PC-3 (cell line): Measurements from ENCODE around the gene NRXN2. TPM values are rescaled to one million over a fixed set of nuclear protein-coding genes. Genes with fewer than 3 reads are reported as not detected.

ENCODE experiments used
- ATAC-seq: fragments of 200-7000 bp; cut with Tn5 transposase; 2 replicates; pipeline ENCODE4 v1.9.1; 2020; ENCODE audit warnings: mild to moderate bottlenecking, moderate library complexity
- BruUV-seq: library from RNA; stranded (reverse); fragments of 400-500 nt; replicated peaks from 2 replicates; lab custom pipeline; 2021; lab: Mats Ljungman, UMichigan
- CTCF ChIA-PET: fragments of 300-600 bp; sonication (Branson Sonifier 250); formaldehyde crosslinking; loops from one replicate; lab custom pipeline; 2022; ENCODE audit warnings: antibody characterized with exemption; lab: Charles Lee
- POLR2A ChIA-PET: fragments of 300-600 bp; sonication (Branson Sonifier 250); formaldehyde crosslinking; loops from one replicate; lab custom pipeline; 2022; ENCODE audit warnings: antibody characterized with exemption; ENCODE audit not compliant: unreplicated experiment; lab: Charles Lee
- DNase-seq: peaks from one replicate; pipeline ENCODE4 v3.0.0-alpha.2; 2015
- H2AFZ ChIP-seq: fragments of 300-600 bp; sonication (generic); 2 replicates; pipeline ENCODE4 v1.6.0; 2016; ENCODE audit warnings: antibody characterized with exemption, low read length
- H3F3A ChIP-seq: fragments of 300-600 bp; sonication (generic); one replicate; pipeline ENCODE4 v1.6.0; 2017; ENCODE audit warnings: antibody characterized with exemption, low read length, control low read depth, mild to moderate bottlenecking; ENCODE audit not compliant: unreplicated experiment
- H3K27ac ChIP-seq: fragments of 300-600 bp; sonication (generic); 2 replicates; pipeline ENCODE4 v1.5.1; 2016; ENCODE audit warnings: mild to moderate bottlenecking, low read length
- H3K27me3 ChIP-seq: fragments of 300-600 bp; sonication (generic); 2 replicates; pipeline ENCODE4 v1.6.1; 2016; ENCODE audit warnings: low read length, mixed read lengths
- H3K36me3 ChIP-seq: fragments of 300-600 bp; sonication (generic); 2 replicates; pipeline ENCODE4 v1.6.1; 2016; ENCODE audit warnings: low read depth, mixed run types, low read length, mixed read lengths
- H3K4me1 ChIP-seq: fragments of 300-600 bp; sonication (generic); 2 replicates; pipeline ENCODE4 v1.5.1; 2016; ENCODE audit warnings: low read length; ENCODE audit not compliant: insufficient read depth
- H3K4me2 ChIP-seq: fragments of 300-600 bp; sonication (generic); 2 replicates; pipeline ENCODE4 v1.6.0; 2016; ENCODE audit warnings: low read length
- H3K4me3 ChIP-seq: fragments of 300-600 bp; sonication (generic); 2 replicates; pipeline ENCODE4 v1.5.1; 2016; ENCODE audit warnings: mild to moderate bottlenecking, low read length, mixed read lengths
- H3K79me2 ChIP-seq: fragments of 300-600 bp; sonication (generic); 2 replicates; pipeline ENCODE4 v1.6.1; 2017; ENCODE audit warnings: low read length, mixed read lengths
- H3K9ac ChIP-seq: fragments of 300-600 bp; sonication (generic); 2 replicates; pipeline ENCODE4 v1.6.0; 2016; ENCODE audit warnings: mild to moderate bottlenecking, low read length
- H3K9me2 ChIP-seq: fragments of 300-600 bp; sonication (generic); replicated peaks from 2 replicates; pipeline ENCODE4 v1.6.1; 2016; ENCODE audit warnings: mixed run types, low read length, mixed read lengths
- H3K9me3 ChIP-seq: fragments of 300-600 bp; sonication (generic); 2 replicates; pipeline ENCODE4 v1.6.1; 2016; ENCODE audit warnings: low read length, mixed read lengths
- H4K20me1 ChIP-seq: fragments of 300-600 bp; sonication (generic); 2 replicates; pipeline ENCODE4 v1.6.1; 2016; ENCODE audit warnings: low read length, mixed read lengths
- EZH2 ChIP-seq: fragments of 300-600 bp; sonication (generic); IDR thresholded peaks from one replicate; pipeline ENCODE4 v1.6.1; 2017; ENCODE audit warnings: antibody characterized with exemption, mild to moderate bottlenecking, low read length; ENCODE audit not compliant: unreplicated experiment
- EZH2phosphoT487 ChIP-seq: fragments of 300-600 bp; sonication (generic); IDR thresholded peaks from 2 replicates; pipeline ENCODE4 v1.6.1; 2018; ENCODE audit warnings: mild to moderate bottlenecking, antibody characterized with exemption, low read length, borderline replicate concordance
- intact Hi-C: fragments of 100-400 bp; cut with micrococcal nuclease; formaldehyde crosslinking; loops from 2 replicates; pipeline ENCODE4 v1.9.0; 2023
- total RNA-seq: library from RNA; depleted of rRNA; stranded (reverse); fragments of >200 nt; gene quantifications from 2 replicates; pipeline ENCODE4 v1.2.3, GENCODE V29; 2014
- TF ChIP-seq, protein P1 (sequence below): fragments of 300-600 bp; sonication (generic); conservative IDR thresholded peaks from 2 replicates; pipeline ENCODE4 v1.5.1; 2017; ENCODE audit warnings: antibody characterized with exemption, low read depth, mild to moderate bottlenecking, low read length

The NRXN2 gene
- total RNA-seq, 1 experiment from 2014 or later = not detected

DNA sequence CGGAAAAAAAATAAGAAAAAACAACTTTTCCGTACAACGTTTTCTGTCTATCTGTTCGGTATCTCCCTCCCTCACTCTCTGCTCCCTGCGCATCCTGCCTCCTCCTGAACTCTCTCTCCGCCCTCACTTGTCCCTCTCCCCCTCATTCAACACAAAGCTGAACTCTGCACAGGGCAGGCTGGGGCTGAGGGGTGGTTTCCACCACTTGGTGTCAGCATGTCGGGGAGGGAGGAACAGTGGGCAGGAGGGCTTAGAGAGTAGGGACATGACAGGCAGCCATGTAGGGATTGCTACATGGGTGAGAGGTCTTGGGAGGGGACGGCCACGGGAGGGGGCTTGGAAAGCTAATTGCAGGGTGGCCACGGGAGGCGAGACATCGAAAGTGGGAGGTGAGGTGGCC, 114.4 kb downstream of the NRXN2 start:
- Histone ChIP-seq H3K27me3 (peaks cover 52% of the 10 kb centered on the region), H3K4me2 (no peak overlapping the region), H3K36me3 (no peaks in the 10 kb centered on the region), H3K4me1 (no peaks in the 10 kb centered on the region), H3K79me2 (no peaks in the 10 kb centered on the region), H3K9ac (no peak overlapping the region), H4K20me1 (no peaks in the 10 kb centered on the region), H2AFZ (no peak overlapping the region), H3K9me3 (no peaks in the 10 kb centered on the region), H3K27ac (no peak overlapping the region), H3K9me2 (no peaks in the 10 kb centered on the region), H3F3A (no peaks in the 10 kb centered on the region), H3K4me3 (no peak overlapping the region)
- DNase-seq (no peak), ATAC-seq (no peak)
- TF ChIP-seq, protein P1, sequence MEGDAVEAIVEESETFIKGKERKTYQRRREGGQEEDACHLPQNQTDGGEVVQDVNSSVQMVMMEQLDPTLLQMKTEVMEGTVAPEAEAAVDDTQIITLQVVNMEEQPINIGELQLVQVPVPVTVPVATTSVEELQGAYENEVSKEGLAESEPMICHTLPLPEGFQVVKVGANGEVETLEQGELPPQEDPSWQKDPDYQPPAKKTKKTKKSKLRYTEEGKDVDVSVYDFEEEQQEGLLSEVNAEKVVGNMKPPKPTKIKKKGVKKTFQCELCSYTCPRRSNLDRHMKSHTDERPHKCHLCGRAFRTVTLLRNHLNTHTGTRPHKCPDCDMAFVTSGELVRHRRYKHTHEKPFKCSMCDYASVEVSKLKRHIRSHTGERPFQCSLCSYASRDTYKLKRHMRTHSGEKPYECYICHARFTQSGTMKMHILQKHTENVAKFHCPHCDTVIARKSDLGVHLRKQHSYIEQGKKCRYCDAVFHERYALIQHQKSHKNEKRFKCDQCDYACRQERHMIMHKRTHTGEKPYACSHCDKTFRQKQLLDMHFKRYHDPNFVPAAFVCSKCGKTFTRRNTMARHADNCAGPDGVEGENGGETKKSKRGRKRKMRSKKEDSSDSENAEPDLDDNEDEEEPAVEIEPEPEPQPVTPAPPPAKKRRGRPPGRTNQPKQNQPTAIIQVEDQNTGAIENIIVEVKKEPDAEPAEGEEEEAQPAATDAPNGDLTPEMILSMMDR = no peak
- no peak for TF ChIP-seq EZH2phosphoT487
- TF ChIP-seq EZH2 = no peak
- ChIA-PET POLR2A (no interaction called here), CTCF (interaction anchor here (0.7 kb wide), 1 partner anchor 106 kb away, joined by 12 read pairs; no protein-coding TSS in a partner anchor)
- intact Hi-C loops = no loop called here
- BruUV-seq = no TSS peak

- ChIA-PET CTCF (interaction anchor here (0.7 kb wide), 1 partner anchor 107 kb away, joined by 12 read pairs; no protein-coding TSS in a partner anchor), POLR2A (no interaction called here)
- H3F3A ChIP-seq = no peaks in the 10 kb centered on the region
- no peaks in the 10 kb centered on the region for H4K20me1 ChIP-seq
- H3K79me2 ChIP-seq = no peaks in the 10 kb centered on the region
- H3K4me3 ChIP-seq = peak overlapping the region; percentile 19; the same call in 1 of the 2 replicates
- H3K4me2 ChIP-seq = peak overlapping the region; percentile 66
- no peaks in the 10 kb centered on the region for H3K36me3 ChIP-seq
- no peak for TF ChIP-seq EZH2phosphoT487
- TF ChIP-seq EZH2 = peak; percentile 57
- TF ChIP-seq, protein P1 = no peak
- intact Hi-C loops = no loop called here
- peaks cover 47% of the 10 kb centered on the region for H3K27me3 ChIP-seq
- ATAC-seq = peak; percentile 79
- H3K4me1 ChIP-seq = no peaks in the 10 kb centered on the region
- H3K9me3 ChIP-seq = no peaks in the 10 kb centered on the region
- peak; percentile 33 for DNase-seq
- 0 out of 2 replicates have a peak overlapping the region, but pooled peaks have one; percentile 37 for H2AFZ ChIP-seq
- H3K9ac ChIP-seq = no peak overlapping the region
- H3K27ac ChIP-seq = no peak overlapping the region
- H3K9me2 ChIP-seq = no peaks in the 10 kb centered on the region
- no TSS peak for BruUV-seq
Observed at GRCh38 chr11:64608046-64608445, 115.0 kb downstream of the NRXN2 start.

DNA sequence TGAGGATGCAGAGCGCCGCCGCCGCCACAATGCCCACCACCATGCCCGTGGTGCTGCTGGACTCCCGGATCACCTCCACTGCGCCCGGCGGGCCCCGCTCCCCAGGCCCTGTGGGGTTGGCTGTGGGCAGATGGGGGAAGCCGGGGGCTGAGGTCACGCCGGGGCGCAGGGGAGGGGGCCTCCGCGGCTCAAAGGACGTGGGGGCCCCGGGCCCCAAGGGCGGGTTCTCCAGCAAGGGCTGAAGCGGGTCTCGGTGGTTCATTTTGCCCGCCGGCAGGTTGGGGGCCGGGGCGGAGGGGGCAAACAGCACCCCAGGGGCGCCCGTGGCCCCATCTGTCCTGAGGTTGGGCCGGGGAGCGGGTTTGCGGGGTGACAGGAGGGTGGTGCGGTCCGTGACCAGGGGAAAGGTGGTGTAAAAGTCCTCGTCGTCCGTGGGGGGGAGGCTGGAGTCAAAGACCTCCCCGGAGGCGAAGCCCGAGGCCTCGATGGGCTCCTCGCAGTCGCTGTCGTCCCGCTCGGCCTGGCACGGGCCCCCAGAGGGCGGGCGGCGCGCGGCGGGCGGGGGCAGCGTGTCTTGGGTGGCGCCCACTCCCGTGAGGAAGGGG, 115.5 kb downstream of the NRXN2 start:
- Histone ChIP-seq H3K4me1 (no peaks in the 10 kb centered on the region), H3F3A (no peaks in the 10 kb centered on the region), H3K79me2 (no peaks in the 10 kb centered on the region), H3K36me3 (no peaks in the 10 kb centered on the region), H3K9me3 (no peaks in the 10 kb centered on the region), H2AFZ (0 out of 2 replicates have a peak overlapping the region, but pooled peaks have one; percentile 37), H3K9me2 (no peaks in the 10 kb centered on the region), H3K27ac (no peak overlapping the region), H3K4me3 (peak overlapping the region; percentile 19; the same call in 1 of the 2 replicates), H3K27me3 (peaks cover 42% of the 10 kb centered on the region), H3K4me2 (peak overlapping the region; percentile 66), H4K20me1 (no peaks in the 10 kb centered on the region), H3K9ac (no peak overlapping the region)
- no peak for ATAC-seq
- no peak for TF ChIP-seq EZH2
- no peak for TF ChIP-seq EZH2phosphoT487
- BruUV-seq = no TSS peak
- DNase-seq = no peak
- POLR2A ChIA-PET = no interaction called here
- intact Hi-C loops = no loop called here
- CTCF ChIA-PET = no interaction called here
